GM18526 (cell line): ENCODE data around the gene UGT2B10.
"Not testable (repeated sequence)": the region's sequence is repeated elsewhere in the genome, so short reads cannot be mapped to it uniquely, and the experiment has no call there.

Source experiments
- POLR2A ChIP-seq: IDR thresholded peaks from 3 replicates; pipeline ENCODE4 v1.6.1; 2011; ENCODE audit not compliant: insufficient read length; ENCODE audit errors: extremely low read depth

UGT2B10 gene

GRCh38 chr4:68815617-68816409 is at the start of gene UGT2B10:
Gene UGT2B10 (plus strand): TSS chr4:68815994. CDS start chr4:68816020, 26 bp downstream.
- not testable (repeated sequence) for TF ChIP-seq POLR2A

- no peak for TF ChIP-seq POLR2A
Measured at GRCh38 chr4:68773699-68774098, 42.1 kb upstream of the UGT2B10 start.

- TF ChIP-seq POLR2A: no peak
Measured at GRCh38 chr4:68780232-68780631, 35.6 kb upstream of the UGT2B10 start.

DNA sequence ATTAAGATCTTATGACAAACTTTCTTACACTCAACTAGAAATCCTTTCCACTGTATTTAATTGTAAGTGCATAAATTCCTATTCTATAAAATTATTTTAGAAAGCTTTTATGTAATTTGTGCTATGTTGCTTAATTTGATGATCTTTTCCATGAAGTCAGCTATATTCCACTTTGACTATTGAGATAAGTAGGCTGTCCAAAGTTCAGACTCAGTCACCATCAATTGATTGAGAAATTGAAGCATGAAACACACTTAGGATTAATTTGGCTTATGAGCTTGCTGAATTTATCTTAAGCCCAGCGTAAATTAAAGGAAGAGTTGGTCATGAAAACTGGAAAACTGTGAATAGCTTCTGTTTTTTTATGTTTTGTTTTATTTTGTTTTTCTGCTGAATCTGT is 18.7 kb upstream of the UGT2B10 start:
- no peak for TF ChIP-seq POLR2A

GRCh38 chr4:68797618-68798017 is 18.2 kb upstream of the UGT2B10 start:
- no peak for TF ChIP-seq POLR2A

- no peak for TF ChIP-seq POLR2A
Measured at GRCh38 chr4:68803013-68803412, 12.8 kb upstream of the UGT2B10 start.

DNA sequence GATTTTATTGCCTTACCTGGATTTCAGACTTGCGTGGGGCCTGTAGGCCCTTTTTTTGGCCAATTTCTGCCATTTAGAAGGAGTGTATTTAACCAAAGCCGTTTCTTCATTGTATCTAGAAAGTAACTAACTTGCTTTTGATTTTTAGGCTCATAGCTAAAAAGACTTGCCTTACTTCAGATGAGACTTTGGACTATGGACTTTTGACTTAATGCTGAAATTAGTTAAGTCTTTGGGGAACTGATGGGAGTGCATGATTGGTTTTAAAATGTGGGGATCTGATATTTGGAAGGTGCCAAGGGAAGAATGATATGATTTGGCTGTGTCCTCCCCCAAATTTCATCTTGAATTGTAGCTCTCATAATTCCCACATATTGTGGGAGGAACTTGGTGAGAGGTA is 7.7 kb upstream of the UGT2B10 start:
- no peak for TF ChIP-seq POLR2A

- no peak for TF ChIP-seq POLR2A
Measured at GRCh38 chr4:68810919-68811318, 4.9 kb upstream of the UGT2B10 start.

DNA sequence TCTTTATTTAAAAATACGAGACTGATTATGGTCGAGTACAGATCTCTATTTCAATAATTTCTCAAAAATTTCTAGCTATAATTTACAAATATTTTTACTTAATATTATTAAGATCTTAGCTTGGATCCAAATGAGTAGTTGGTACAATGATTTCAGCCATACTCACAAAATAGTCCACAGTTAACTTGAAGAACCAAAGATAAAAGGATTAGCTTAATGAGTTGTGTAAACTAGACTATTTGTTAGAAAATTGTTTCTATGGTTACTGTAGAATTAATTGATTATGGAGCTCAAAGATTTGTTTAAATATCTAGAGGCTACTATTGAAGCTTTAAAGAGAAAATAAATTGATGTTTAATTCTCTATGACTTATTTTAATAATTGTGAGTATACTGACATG is 1.6 kb downstream of the UGT2B10 start:
- TF ChIP-seq POLR2A: no peak

DNA sequence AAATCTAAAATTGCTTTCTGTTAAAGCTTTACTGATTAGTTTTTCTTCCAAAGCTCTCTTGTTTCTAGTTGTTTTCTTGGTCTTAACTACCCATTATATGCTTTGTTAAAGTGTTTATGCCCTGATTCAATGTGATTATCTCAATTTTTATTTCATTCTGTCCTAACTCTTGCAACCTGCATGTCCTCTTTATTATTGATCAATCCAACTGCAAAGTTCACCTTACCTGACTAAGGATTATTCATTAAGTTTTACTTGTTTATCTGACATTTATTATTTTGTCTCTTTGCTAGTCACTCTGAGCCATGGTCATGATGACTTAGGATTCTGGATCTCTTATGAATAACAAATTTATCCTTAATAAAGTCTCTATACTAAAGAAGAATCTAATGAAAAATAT is 15.8 kb downstream of the UGT2B10 start:
- no peak for TF ChIP-seq POLR2A

DNA sequence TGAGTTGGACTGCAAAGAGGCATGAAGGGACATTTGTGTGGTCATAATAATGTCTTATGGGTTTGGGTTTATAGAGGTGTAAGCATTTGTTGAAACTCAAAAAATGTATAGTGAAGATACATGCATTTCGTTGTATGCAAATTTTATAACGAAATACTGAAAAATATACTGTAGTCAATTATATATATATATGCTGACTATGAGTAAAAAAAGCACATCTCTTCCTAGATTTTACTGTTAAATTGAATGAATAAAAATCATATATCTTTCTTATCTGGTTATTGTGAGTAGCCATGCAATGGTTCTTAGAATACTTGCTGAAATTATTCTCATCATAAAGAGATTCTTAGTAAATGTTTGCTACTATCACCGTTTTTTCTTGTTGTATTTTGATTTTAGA is 34.5 kb downstream of the UGT2B10 start:
- TF ChIP-seq POLR2A: no peak

- no peak for TF ChIP-seq POLR2A
Measured at GRCh38 chr4:68855771-68856170, 40.0 kb downstream of the UGT2B10 start.

DNA sequence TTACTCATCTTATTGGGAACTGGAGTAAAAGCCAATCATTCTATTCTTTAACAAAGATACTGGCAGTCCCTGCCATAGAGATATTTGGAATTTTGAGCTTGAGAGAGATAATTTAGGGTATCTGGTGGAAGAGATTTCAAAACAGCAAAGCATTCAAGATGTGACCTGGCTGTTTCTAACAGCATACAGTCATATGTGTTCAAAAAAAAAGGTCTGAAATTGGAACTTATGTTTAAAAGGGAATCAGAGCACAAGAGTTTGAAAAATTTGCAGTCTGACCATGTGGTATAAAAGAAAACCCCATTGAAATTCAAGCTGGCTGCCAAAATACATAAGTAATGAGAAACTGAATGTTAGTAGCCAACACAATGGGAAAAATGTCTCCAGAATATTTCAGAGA is 42.2 kb downstream of the UGT2B10 start:
- TF ChIP-seq POLR2A: no peak

DNA sequence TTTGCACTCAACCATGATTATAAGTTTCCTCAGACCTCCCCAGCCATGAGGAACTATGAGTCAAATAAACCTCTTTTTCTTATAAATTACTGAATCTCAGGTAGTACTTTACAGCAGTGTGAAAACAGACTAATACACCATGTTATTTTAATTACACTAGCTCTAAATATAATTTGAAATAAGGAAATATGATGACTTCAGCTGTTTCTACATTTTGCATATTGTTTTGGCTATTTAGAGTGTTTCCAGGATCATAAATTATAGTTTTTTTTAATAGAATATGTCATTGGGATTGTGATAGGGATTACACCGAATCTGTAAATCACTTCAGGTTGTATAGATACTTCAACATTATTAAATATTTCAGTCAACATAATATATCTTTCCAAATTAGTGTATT is 43.9 kb downstream of the UGT2B10 start:
- no peak for TF ChIP-seq POLR2A

DNA sequence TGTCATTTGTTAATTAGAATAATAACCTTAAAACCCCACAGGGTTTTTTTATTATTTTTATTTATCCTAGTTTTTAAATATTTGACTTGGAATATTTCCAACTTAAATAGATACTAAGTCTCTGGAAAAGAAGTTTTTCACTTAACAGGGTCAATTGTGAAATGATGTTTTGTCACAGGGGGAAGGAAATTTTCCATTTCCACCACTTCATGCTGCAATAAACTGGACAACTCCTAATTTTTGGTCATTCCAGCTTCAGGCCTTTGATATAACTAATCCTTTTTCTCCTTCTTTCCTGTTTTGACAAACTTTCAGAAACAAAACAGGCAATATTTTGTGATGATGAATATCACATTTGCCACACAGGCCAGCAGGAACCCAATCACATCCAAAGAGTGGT is 45.3 kb downstream of the UGT2B10 start:
- TF ChIP-seq POLR2A: no peak

- TF ChIP-seq POLR2A: no peak
Measured at GRCh38 chr4:68864438-68865187, 48.8 kb downstream of the UGT2B10 start.

GRCh38 chr4:68865188-68865638 is 49.4 kb downstream of the UGT2B10 start:
- TF ChIP-seq POLR2A: no peak

DNA sequence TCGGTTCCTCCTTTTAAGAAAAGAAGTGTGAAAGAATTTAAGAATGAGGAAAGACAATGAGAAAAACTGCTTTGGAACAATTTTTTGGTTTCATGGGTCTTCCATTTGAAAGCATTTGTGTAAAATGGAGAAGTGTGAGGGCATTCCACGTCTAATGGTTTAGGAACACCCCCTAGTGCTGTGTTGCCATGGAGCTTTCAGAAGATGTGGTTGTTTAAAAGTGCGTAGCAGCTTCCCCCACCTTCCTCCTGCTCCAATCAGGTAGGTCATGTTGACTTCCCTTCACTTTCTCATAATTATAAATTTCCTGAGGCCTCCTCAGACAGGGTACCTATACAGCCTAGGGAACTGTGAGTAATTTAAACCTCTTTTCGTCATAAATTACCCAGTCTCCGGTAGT is 50.0 kb downstream of the UGT2B10 start:
- TF ChIP-seq POLR2A: no peak
